Transverse colon (tissue), 4 donors: ENCODE measurements around the gene GLDC. TPM values are rescaled to one million over a fixed set of nuclear protein-coding genes. Genes with fewer than 3 reads are reported as not detected.
A peak's percentile ranks its signal among the peaks of the same experiment; 100 is the strongest.

Experiments used
- DNase-seq: peaks from one replicate; pipeline ENCODE4 v3.0.0-alpha.2; 2019
- H3K27ac ChIP-seq, 4 donors: fragments of 200-600 bp; sonication (generic); 2 replicates each; pipeline ENCODE4 v1.5.1; 2016 to 2018; ENCODE audit warnings: inconsistent platforms in 4 of 4
- H3K27me3 ChIP-seq: fragments of 200-600 bp; sonication (generic); 2 replicates; pipeline ENCODE4 v1.5.1; 2017; ENCODE audit warnings: inconsistent platforms
- H3K36me3 ChIP-seq, 4 donors: fragments of 200-600 bp; sonication (generic); 2 replicates each; pipeline ENCODE4 v1.5.1; 2017 to 2019; ENCODE audit warnings: inconsistent platforms in 4 of 4
- H3K4me1 ChIP-seq, 4 donors: fragments of 200-600 bp; sonication (generic); 2 replicates each; pipeline ENCODE4 v1.5.1; 2017 to 2020; ENCODE audit warnings: inconsistent platforms in 4 of 4
- H3K4me3 ChIP-seq, 4 donors: fragments of 200-600 bp; sonication (generic); 1 replicate in 1 of 4; 2 replicates in 3 of 4; pipeline versions ENCODE4 v1.5.1 to v1.6.1; 2017 to 2019; ENCODE audit warnings: inconsistent platforms in 4 of 4
- H3K9me3 ChIP-seq, 2 donors: fragments of 200-600 bp; sonication (generic); 2 replicates each; pipeline ENCODE4 v1.5.1; 2017 to 2019; ENCODE audit warnings: inconsistent platforms in 2 of 2
- EP300 ChIP-seq: sonication (generic); formaldehyde crosslinking; IDR thresholded peaks from one replicate; pipeline ENCODE4 v1.6.1; 2017; ENCODE audit warnings: antibody characterized with exemption, low read depth
- POLR2A ChIP-seq: fragments of 450-650 bp; IDR thresholded peaks from one replicate; pipeline ENCODE4 v1.6.1; 2016; ENCODE audit warnings: antibody characterized with exemption, mild to moderate bottlenecking, moderate library complexity
- POLR2AphosphoS5 ChIP-seq, 3 donors: sonication (generic); formaldehyde crosslinking; IDR thresholded peaks; one replicate each; pipeline ENCODE4 v1.6.1; 2016; ENCODE audit warnings: antibody characterized with exemption in 3 of 3
- WGBS, 2 donors: methylation state at CpG; one replicate each; pipeline ENCODE4 v1.1.5; 2018; ENCODE audit warnings: low coverage in 1 of 2; 5-methylcytosine and 5-hydroxymethylcytosine counted together
- in situ Hi-C, 4 donors: fragments of 200-750 bp; cut with MboI; loops; one replicate each; pipeline versions ENCODE4 v1.15.0 to v1.15.1; 2017; ENCODE audit warnings: low sequenced_read_pairs in 3 of 4, low pct_ligation_motif_present in 1 of 4, low pct_unique_long_range_greater_than_20kb in 1 of 4
- intact Hi-C: fragments of 100-400 bp; cut with DNase I; formaldehyde crosslinking; loops from one replicate; pipeline ENCODE4 v1.15.1; 2023; ENCODE audit warnings: low total_unique reads
- total RNA-seq, 4 donors: library from RNA; depleted of rRNA; stranded (reverse); fragments of >200 nt; gene quantifications; one replicate each; pipeline ENCODE4 v1.1.0, GENCODE V29; 2016
- TF ChIP-seq, protein P1 (sequence below), 5 experiments: fragments of 200-600 bp in 3 of 5; fragments of 450-650 bp in 2 of 5; sonication (generic) in 3 of 5; IDR thresholded peaks; 1 replicate in 2 of 5; 2 replicates in 3 of 5; pipeline ENCODE4 v1.5.1; 2016 to 2017; ENCODE audit warnings: antibody characterized with exemption in 5 of 5, inconsistent platforms in 3 of 5, mild to moderate bottlenecking in 2 of 5, moderate library complexity in 1 of 5

GLDC gene
- total RNA-seq, 4 donors from 2014 or later: 0.41 to 70.7 (median 2.4) TPM; not detected in 1

DNA sequence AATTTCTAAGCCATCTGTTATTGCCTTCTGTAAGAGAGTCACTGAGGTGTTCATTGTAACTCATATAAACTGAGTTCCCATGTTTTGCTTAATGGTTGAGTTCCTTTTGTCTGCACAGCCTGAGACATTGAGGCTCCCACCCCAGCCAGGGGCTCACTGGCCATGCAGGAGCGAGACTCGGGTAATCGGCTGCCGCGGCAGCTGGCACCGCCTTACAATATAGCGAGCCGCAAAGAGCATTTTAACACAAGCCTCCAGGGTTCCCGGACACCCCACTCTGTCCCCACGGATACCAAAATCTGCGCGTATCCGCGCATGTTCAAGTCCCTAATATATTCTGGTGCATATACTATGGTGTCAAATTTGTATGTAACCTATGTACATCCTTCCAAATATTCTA is 24.4 kb upstream of the GLDC start:
- whole genome bisulfite sequencing, 2 donors: 93 to 96% methylated on average over 5 to 14 of the region's 14 CpGs
- in situ Hi-C loops: loop anchor here in 2 of 4 donors (10.0 kb wide), 1 partner anchor 85 kb away; no protein-coding TSS in a partner anchor
- no peaks in the 10 kb centered on the region for H3K9me3 ChIP-seq
- DNase-seq: no peak
- TF ChIP-seq POLR2A: no peak
- TF ChIP-seq, protein P1, sequence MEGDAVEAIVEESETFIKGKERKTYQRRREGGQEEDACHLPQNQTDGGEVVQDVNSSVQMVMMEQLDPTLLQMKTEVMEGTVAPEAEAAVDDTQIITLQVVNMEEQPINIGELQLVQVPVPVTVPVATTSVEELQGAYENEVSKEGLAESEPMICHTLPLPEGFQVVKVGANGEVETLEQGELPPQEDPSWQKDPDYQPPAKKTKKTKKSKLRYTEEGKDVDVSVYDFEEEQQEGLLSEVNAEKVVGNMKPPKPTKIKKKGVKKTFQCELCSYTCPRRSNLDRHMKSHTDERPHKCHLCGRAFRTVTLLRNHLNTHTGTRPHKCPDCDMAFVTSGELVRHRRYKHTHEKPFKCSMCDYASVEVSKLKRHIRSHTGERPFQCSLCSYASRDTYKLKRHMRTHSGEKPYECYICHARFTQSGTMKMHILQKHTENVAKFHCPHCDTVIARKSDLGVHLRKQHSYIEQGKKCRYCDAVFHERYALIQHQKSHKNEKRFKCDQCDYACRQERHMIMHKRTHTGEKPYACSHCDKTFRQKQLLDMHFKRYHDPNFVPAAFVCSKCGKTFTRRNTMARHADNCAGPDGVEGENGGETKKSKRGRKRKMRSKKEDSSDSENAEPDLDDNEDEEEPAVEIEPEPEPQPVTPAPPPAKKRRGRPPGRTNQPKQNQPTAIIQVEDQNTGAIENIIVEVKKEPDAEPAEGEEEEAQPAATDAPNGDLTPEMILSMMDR (IDR thresholded peaks at IDR 0.05): no peak
- no peak for TF ChIP-seq POLR2AphosphoS5 (IDR thresholded peaks at IDR 0.05)
- no peak for TF ChIP-seq EP300
- no peak overlapping the region for H3K4me3 ChIP-seq
- peaks cover 0 to 9% (median 3%) of the 10 kb centered on the region in 4 donors for H3K4me1 ChIP-seq
- intact Hi-C loops: no loop called here
- no peaks in the 10 kb centered on the region for H3K27me3 ChIP-seq
- no peak overlapping the region for H3K27ac ChIP-seq
- no peaks in the 10 kb centered on the region for H3K36me3 ChIP-seq

DNA sequence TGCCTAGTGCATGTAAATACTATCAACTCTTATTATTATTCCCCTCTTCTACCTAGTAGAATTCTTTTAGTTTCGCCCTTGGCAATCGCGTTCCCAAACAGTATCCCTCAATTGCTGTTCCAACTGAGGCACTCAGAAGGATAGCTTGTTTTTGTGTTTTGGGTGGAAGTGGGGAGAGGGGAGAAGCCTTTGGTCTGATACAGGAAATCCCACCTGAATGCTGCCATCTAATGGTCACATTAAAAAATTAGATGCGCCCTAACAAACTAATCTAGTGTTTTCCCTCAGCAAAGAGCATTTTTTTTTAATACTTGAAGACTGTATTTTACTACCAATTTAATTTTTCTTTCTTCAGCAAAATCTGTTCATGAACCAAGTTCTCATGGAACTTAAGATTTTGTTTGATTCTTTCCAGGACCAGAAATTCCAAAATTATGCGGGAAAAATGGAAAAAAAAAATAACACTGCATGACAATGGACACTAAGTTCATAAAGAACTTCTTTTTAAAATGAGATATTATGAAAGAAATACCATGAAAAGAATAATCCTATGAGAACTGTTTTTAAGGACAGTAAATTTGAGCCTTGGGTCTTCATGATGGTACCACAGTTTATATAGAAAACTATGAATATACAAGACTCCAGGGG is 22.2 kb upstream of the GLDC start:
- intact Hi-C loops (no loop called here), in situ Hi-C loops (no loop called here)
- 60 to 67% methylated on average over 5 of the region's 5 CpGs for WGBS, 2 donors
- H3K27ac ChIP-seq: no peak overlapping the region
- no peak for DNase-seq
- H3K9me3 ChIP-seq: no peaks in the 10 kb centered on the region
- no peak overlapping the region for H3K4me3 ChIP-seq
- H3K36me3 ChIP-seq: no peaks in the 10 kb centered on the region
- no peaks in the 10 kb centered on the region for H3K27me3 ChIP-seq
- TF ChIP-seq POLR2A (no peak), POLR2AphosphoS5 (IDR thresholded peaks at IDR 0.05) (no peak), EP300 (no peak)
- TF ChIP-seq, protein P1 (IDR thresholded peaks at IDR 0.05): peak in 4 of 5 experiments; percentile 38 to 50 (median 43)
- H3K4me1 ChIP-seq: peaks cover 0 to 15% (median 1%) of the 10 kb centered on the region in 4 donors

DNA sequence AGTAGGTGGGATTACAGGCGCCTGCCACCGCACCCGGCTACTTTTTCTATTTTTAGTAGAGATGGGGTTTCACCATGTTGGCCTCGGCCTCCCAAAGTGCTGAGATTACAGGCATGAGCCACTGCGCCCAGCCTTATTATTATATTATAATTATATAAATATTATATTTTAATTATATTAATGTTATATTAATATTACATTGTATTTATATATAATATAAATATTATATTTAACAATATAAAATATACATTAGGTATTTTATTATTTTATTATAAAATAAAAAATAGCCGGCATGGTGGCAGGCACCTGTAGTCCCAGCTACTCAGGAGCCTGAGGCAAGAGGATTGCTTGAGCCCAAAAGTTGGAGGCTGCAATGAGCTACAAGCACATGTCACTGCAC is 21.6 kb upstream of the GLDC start:
- no peaks in the 10 kb centered on the region for H3K9me3 ChIP-seq
- H3K4me3 ChIP-seq: no peak overlapping the region
- no peak for DNase-seq
- no peaks in the 10 kb centered on the region for H3K36me3 ChIP-seq
- H3K27ac ChIP-seq: no peak overlapping the region
- in situ Hi-C loops (no loop called here), intact Hi-C loops (no loop called here)
- no peaks in the 10 kb centered on the region for H3K27me3 ChIP-seq
- WGBS, 2 donors: 92 to 97% methylated on average over 3 to 6 of the region's 6 CpGs
- peaks cover 0 to 15% (median 1%) of the 10 kb centered on the region in 4 donors for H3K4me1 ChIP-seq
- no peak for TF ChIP-seq POLR2AphosphoS5 (IDR thresholded peaks at IDR 0.05)
- TF ChIP-seq POLR2A: no peak
- no peak for TF ChIP-seq EP300
- TF ChIP-seq, protein P1 (IDR thresholded peaks at IDR 0.05): no peak

DNA sequence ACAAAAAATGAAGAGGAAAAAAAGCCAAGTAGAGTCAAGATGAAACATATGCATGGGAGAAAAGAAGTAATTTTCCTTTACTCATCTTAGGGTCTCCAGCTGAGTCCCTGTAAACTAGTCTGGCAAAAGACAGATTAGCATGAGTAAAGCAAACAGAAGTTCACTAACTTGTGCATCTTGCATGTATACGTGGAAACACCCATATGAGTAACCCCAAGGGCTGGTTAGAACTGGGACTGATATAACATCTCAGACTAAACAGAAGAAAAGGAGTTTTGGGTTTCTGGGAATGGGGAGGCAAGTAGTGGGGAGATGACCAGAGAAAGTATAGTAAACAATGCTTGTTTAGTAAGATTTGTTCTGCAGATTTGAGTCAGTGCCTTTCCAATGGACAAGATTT is 20.1 kb upstream of the GLDC start:
- peaks cover 0 to 15% (median 1%) of the 10 kb centered on the region in 4 donors for H3K4me1 ChIP-seq

More for the DNA sequence above, 20.1 kb upstream of the GLDC start:
- DNase-seq: no peak
- H3K27me3 ChIP-seq: no peaks in the 10 kb centered on the region
- no peak overlapping the region for H3K4me3 ChIP-seq
- in situ Hi-C loops: no loop called here
- H3K36me3 ChIP-seq: no peaks in the 10 kb centered on the region
- H3K27ac ChIP-seq: no peak overlapping the region
- H3K9me3 ChIP-seq: no peaks in the 10 kb centered on the region
- 59 to 88% methylated on average over 1 of the region's 1 CpG for WGBS, 2 donors
- TF ChIP-seq EP300: no peak
- TF ChIP-seq POLR2AphosphoS5 (IDR thresholded peaks at IDR 0.05): no peak
- TF ChIP-seq POLR2A: no peak
- TF ChIP-seq, protein P1 (IDR thresholded peaks at IDR 0.05): no peak
- intact Hi-C loops: no loop called here
